Heart left ventricle (tissue), 13 donors: Measurements from ENCODE around the gene ACOXL.
"Not testable (repeated sequence)": the region's sequence is repeated elsewhere in the genome, so short reads cannot be mapped to it uniquely, and the experiment has no call there.

Experiments
- CTCF ChIP-seq, 12 donors: fragments of 200-600 bp; sonication (generic) in 4 of 12; IDR thresholded peaks; one replicate each; pipeline versions ENCODE4 v1.5.0 to v1.8.0; 2018 to 2022; ENCODE audit warnings: antibody characterized with exemption in 12 of 12, mild to moderate bottlenecking in 5 of 12
- POLR2A ChIP-seq, 2 donors: fragments of 450-650 bp; IDR thresholded peaks; one replicate each; pipeline ENCODE4 v1.6.1; 2017; ENCODE audit warnings: antibody characterized with exemption in 2 of 2, mild to moderate bottlenecking in 2 of 2, moderate library complexity in 2 of 2
- donor health status: ischemic (EF 13 %, LVEDD 7.1; RV severe dilation, severe dysfunction).
- donor health status: DM: no; HTN: yes; CAD: no.
- donor health status: DM: no; HTN: no; CAD: no.
- donor health status: ischemic (EF 25% LVEDD 6.9; RV normal size, moderate dysfunction).
- donor health status: ischemic (EF 25% LVEDD 5.7; RV mildly dilated, moderate dysfunction).
- donor health status: ischemic (EF 35%, LVEDD 5.7; RV mildly dilated, moderate dysfunction).
- donor health status: nonischemic (EF 11% LVEDD 7.7; RV severe dilation, severe dysfunction).
- donor health status: DM: yes; HTN: yes; CAD: no.
- donor health status: PGD.
- donor health status: ischemic (EF 29% LVEDD 5.4; RV normal size, mild dysfunction).
- donor health status: nonischemic (EF 23%, LVEDD 6.1; RV moderate dilation, normal function).

GRCh38 chr2:110695146-110695898 is 37.1 kb upstream of the ACOXL start:
- not testable (repeated sequence) for TF ChIP-seq CTCF, POLR2A (IDR thresholded peaks at IDR 0.05)
